HG03196 (cell line): ENCODE measurements around the gene CCDC12.
A peak's percentile ranks its signal among the peaks of the same experiment; 100 is the strongest.

Experiments
- ATAC-seq: cut with Tn5 transposase; IDR thresholded peaks from one replicate; pipeline ENCODE4 v1.9.1; 2021; ENCODE audit not compliant: unreplicated experiment

The CCDC12 gene

DNA sequence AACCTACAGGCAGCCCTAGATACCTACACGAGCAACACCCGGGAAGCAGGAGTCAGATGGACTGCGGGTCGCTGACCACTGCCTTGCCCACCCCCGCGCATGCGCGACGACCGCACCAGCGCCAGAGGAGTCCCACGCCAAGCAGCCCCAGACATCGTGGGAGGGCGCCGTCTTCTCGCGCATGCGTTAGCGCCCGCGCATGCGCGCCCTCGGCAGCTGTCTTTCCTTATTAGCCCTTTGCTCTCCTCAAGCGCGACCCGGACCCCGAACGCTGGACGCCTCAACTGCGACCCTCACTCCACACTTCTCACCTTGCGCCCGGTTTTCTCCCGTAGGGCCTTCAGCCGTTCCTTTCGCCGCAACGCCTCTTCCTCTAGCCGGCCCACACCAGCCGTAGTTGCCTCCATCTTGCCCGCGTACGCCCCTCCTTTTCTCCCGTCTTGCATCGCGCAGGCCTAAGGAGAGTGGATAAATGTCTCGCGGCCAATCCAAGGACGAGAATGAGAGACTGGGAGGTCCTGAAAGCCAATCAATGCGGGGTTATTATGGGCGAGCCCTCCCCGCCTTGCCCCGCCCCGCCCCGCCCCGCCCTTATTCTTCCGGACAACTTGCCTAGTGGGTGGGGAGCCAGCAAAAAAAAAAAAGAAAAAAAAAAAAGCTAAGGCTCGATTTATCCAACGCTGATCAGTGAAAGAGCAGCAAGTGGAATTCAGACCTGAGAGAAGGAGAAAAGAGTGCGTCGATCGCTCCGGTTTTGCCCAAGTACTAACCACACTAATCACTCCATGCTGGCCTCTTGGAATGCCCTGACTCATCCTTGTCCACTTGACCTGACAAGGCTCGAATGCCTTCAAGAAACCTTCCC is at the start of gene CCDC12:
Gene CCDC12, minus strand, starts transcription at position 420 of the 865 bp plus-strand sequence. Its CDS starts 13 bp downstream, at position 407.
- ATAC-seq: peak; percentile 61

DNA sequence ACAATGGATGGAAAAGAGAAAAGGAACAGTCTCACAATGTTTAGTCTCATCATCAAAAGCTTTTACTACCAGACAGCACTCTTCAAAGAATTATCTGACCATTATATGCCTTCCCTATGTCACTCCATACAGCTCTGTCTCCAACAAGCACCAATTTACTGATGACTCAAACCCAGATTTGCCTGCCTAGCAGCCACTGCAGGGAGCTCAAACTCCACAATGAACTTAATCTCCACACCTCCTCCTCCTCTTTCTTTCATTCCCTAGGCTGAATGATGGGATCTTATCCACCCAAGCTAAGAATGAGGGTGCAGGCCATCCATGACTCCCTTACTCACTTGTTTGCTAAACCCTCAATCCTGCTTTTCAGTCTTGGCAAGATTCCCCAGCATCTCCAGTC is 48.4 kb upstream of the CCDC12 start:
- no peak for ATAC-seq

GRCh38 chr3:47022641-47023071 is 46.1 kb upstream of the CCDC12 start:
- ATAC-seq: no peak

DNA sequence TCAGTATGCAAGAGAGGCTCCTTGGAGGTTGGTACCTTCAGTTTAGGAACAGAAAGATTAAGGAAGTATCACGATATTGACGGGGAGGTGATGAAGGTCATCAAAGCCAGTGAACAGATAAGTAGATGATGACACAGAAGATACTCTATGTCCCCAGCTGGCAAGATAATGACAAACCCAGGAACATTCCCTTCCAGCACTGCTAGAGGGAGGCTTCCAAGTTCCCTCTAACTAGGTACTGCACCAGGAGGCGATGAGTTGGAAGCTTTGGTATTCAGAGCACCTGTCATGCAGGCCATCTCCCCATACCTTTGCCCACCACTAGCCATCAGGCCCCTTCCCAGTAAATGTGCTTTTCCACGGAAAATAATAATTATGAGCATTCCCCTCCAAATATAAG is 43.8 kb upstream of the CCDC12 start:
- no peak for ATAC-seq

DNA sequence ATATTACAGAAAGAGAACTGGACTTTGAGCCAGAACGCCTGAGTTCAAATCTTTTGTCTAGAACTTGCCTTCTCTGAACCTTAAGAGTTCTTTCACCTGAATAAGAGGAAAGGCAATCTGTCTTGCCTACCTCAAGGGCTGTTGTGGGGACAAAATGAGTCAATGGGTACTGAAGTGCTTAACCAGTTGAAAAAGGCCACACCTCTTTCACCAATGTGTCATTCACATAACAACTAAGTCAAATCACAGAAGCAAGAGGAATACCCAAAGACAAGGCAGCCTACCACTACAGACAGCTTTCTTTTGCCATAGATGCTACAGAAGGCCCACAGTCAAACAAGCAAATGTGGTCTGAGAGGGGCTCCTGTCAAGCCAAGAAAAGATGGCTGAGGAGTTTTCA is 42.7 kb upstream of the CCDC12 start:
- ATAC-seq: no peak

DNA sequence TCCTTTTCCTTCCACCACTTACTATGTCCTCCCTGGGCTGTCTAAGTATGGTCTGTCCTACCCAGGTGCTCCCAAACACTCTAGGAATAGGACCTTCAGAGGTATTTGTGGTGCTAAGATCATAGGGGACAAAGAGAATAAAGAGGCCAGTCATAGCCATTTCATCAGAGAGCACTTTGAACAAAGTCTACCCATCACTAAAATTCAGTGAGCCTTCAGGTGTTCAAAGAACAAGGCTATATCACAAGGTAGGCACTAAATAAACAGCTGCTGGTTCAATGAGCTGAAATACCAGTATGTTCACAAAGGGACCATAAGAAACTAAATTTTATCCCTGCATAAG is 41.7 kb upstream of the CCDC12 start:
- no peak for ATAC-seq

GRCh38 chr3:47017504-47018268 is 41.1 kb upstream of the CCDC12 start:
- no peak for ATAC-seq

DNA sequence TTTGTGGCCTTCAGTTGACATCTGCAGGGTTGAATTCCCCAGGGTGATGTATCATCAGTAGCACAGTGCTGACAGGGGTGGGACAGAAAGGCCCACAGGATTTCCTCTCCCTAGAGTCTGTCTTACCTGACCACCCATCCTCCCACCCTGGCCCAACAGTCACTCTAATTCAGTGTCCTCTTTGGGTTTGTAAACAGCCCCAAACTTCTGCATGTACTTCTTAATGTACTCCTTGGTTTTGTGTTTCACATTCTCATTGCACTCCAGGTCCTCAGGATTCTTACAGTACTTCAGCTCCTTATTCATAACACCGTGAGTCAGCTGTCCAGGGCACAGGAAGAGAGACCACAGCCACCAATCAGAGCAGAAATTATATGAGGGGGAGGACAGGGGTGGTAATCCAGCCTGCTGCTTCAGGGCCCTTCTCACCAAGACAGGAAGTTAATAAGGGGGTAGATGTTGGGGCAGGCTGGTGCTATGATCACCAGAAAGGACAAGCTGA is 40.4 kb upstream of the CCDC12 start:
- ATAC-seq: peak; percentile 53

GRCh38 chr3:47016086-47016933 is 39.8 kb upstream of the CCDC12 start:
- ATAC-seq: no peak

DNA sequence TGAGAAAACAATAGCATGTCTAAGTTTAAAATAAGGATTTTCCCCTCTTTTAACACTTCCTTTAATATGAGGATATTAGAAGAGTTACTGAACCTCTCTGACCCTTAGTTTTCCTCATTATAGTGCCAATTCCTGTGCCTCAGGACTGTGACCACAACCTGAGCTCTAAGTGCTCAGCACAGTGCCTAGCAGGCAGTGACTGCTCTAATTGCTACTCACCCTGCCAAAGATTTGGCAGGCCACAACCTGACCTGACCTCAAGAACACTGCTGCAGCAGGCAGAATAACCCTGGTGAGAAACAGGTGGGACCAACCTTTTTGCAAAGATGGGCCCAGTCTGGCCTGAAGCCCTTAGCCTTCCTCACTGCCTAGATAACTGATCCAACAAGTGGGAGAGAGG is 38.6 kb upstream of the CCDC12 start:
- ATAC-seq: no peak

GRCh38 chr3:47014036-47014435 is 37.5 kb upstream of the CCDC12 start:
- no peak for ATAC-seq

GRCh38 chr3:47013231-47013630 is 36.7 kb upstream of the CCDC12 start:
- no peak for ATAC-seq

DNA sequence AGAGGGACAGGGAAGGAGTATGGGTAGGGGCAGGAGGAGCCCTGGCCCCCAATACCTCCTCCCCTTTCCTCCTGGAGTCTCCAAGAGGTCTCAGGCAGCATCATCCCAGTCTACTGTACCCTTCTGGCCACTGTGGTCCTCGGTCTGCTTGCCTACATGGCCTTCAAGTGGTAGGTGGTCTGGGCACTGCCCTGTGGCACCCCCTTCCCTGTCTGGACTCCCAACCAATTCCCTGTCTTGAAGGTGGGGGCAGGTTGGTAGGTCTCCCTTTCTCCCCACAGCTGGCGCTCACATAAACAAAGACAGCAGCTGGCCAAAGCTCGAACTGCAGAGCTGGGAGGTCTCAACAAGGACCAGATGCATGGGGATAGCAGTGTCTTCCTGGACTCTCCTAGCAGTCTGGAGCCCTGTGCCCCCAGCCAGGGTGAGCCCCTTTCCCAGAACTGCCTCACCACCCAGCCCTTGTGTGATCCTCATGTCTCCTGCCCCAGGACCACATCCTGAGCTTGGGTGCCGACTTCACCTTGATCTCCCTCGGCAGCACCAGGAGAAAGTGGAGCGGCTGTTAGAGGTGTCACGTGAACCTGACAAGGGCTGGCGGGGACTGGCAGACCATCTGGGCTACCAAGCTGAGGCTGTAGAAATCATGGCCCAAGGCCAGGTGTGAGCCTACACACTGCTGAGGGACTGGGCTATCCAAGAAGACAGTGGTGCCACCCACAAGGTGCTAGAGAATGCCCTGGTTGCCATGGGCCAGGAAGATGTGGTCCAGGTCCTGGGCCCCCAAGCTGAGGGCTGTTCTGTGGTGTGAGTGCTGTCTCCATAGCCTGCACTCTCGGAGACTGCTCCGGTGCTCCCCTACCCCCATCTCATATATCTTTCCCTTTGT is 36.0 kb upstream of the CCDC12 start:
- no peak for ATAC-seq

GRCh38 chr3:47011371-47011770 is 34.8 kb upstream of the CCDC12 start:
- ATAC-seq: no peak

DNA sequence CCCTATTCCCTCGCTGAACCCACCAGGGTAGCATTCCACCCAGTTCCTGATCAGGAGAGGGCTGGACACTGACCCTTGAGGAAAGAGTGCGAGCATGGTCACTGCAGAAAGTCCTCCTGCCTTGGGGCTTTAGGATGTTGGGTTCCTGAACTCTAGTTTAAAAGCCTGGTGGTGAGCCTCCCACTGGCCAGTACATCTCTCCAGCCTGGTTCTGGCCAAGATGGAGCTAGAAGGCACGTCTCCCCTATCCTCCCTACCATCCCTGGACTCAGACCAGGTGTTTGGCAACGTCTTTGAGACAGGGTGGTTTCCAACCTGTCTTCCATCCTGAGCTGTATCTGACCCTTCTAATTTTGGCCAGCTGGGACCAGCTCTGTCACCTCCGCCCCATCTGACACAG is 34.4 kb upstream of the CCDC12 start:
- no peak for ATAC-seq

- no peak for ATAC-seq
Observed at GRCh38 chr3:47010111-47010712, 33.7 kb upstream of the CCDC12 start.

GRCh38 chr3:47009225-47010110 is 32.9 kb upstream of the CCDC12 start:
- peak; percentile 42 for ATAC-seq

GRCh38 chr3:47008851-47009224 is 32.3 kb upstream of the CCDC12 start:
- no peak for ATAC-seq
